ENCODE measurements around the gene RWDD3.

RWDD3 gene

DNA sequence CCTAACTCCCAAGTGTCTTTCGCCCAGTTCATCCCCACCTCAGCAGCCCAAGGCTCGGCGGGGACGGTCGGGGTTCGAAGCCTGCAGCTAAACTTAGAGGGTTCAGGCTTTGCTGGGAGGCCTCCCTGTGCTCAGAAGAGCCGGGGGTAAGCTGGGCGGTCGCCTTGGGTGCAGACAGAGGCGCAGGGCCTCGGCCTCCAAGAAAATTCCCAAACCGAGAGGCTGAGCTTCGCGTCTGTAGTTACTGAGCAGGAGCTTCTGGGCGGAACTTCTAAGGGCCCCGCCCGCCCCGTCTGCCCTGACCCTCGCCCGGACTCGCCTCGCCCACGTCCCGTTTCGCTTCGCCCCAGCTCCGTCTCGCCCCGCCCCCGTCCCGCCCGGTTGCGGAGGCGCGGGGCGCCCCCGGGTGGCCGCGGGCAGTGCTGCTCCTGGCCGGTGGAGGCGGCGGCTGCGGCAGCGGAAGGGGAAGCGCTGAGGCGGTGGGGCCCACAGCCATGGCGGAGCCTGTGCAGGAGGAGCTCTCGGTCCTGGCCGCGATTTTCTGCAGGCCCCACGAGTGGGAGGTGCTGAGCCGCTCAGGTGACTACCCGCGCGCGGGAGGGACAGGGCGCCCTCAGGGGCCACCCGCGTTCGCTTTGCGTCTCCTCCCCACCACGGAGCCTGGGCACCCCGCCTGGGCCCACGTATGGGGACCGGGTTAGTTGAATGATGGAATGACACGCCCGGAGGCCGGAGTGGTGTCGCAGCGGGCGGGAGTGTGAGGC is at the start of gene RWDD3 (continued):
- TF ChIP-seq, protein P1, sequence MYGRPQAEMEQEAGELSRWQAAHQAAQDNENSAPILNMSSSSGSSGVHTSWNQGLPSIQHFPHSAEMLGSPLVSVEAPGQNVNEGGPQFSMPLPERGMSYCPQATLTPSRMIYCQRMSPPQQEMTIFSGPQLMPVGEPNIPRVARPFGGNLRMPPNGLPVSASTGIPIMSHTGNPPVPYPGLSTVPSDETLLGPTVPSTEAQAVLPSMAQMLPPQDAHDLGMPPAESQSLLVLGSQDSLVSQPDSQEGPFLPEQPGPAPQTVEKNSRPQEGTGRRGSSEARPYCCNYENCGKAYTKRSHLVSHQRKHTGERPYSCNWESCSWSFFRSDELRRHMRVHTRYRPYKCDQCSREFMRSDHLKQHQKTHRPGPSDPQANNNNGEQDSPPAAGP (tag by site-specific recombination; IDR thresholded peaks at IDR 0.05), result peak; percentile 68; the same call in 1 of the 2 replicates
- peak; percentile 65; the same call in 1 of the 2 replicates for TF ChIP-seq SP7 (tag by site-specific recombination; IDR thresholded peaks at IDR 0.05)
- TF ChIP-seq, protein P2, sequence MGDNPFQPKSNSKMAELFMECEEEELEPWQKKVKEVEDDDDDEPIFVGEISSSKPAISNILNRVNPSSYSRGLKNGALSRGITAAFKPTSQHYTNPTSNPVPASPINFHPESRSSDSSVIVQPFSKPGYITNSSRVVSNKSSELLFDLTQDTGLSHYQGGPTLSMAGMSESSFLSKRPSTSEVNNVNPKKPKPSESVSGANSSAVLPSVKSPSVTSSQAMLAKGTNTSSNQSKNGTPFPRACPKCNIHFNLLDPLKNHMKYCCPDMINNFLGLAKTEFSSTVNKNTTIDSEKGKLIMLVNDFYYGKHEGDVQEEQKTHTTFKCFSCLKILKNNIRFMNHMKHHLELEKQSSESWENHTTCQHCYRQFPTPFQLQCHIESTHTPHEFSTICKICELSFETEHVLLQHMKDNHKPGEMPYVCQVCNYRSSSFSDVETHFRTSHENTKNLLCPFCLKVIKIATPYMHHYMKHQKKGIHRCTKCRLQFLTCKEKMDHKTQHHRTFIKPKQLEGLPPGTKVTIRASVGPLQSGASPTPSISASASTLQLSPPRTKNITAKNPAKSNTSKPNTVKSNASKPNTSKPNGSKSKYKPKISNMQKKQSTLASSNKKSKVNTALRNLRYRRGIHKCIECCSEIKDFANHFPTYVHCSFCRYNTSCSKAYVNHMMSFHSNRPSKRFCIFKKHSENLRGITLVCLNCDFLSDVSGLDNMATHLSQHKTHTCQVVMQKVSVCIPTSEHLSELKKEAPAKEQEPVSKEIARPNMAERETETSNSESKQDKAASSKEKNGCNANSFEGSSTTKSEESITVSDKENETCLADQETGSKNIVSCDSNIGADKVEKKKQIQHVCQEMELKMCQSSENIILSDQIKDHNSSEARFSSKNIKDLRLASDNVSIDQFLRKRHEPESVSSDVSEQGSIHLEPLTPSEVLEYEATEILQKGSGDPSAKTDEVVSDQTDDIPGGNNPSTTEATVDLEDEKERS (tag by site-specific recombination; IDR thresholded peaks at IDR 0.05), result peak; percentile 75; the same call in 1 of the 2 replicates
- peak; percentile 100 for TF ChIP-seq ZFP69B (tag by site-specific recombination; IDR thresholded peaks at IDR 0.05)
- TF ChIP-seq, protein P3, sequence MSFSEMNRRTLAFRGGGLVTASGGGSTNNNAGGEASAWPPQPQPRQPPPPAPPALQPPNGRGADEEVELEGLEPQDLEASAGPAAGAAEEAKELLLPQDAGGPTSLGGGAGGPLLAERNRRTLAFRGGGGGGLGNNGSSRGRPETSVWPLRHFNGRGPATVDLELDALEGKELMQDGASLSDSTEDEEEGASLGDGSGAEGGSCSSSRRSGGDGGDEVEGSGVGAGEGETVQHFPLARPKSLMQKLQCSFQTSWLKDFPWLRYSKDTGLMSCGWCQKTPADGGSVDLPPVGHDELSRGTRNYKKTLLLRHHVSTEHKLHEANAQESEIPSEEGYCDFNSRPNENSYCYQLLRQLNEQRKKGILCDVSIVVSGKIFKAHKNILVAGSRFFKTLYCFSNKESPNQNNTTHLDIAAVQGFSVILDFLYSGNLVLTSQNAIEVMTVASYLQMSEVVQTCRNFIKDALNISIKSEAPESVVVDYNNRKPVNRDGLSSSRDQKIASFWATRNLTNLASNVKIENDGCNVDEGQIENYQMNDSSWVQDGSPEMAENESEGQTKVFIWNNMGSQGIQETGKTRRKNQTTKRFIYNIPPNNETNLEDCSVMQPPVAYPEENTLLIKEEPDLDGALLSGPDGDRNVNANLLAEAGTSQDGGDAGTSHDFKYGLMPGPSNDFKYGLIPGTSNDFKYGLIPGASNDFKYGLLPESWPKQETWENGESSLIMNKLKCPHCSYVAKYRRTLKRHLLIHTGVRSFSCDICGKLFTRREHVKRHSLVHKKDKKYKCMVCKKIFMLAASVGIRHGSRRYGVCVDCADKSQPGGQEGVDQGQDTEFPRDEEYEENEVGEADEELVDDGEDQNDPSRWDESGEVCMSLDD (tag by site-specific recombination; IDR thresholded peaks at IDR 0.05), result 0 out of 2 replicates have a peak, but pooled peaks have one; percentile 57
- TF ChIP-seq WT1 (tag by site-specific recombination; IDR thresholded peaks at IDR 0.05), result peak; percentile 35; the same call in 1 of the 2 replicates
- no peak for TF ChIP-seq ZNF548 (tag by site-specific recombination; IDR thresholded peaks at IDR 0.05)
- no peak for TF ChIP-seq ZNF558 (tag by site-specific recombination; IDR thresholded peaks at IDR 0.05)
- TF ChIP-seq ZNF510 (tag by site-specific recombination; IDR thresholded peaks at IDR 0.05; ENCODE audit: insufficient replicate concordance), result peak; percentile 28
- TF ChIP-seq TRIM28 (IDR thresholded peaks at IDR 0.05; ENCODE audit: borderline replicate concordance, low read length), result no peak
- TF ChIP-seq ZNF2 (tag by site-specific recombination; IDR thresholded peaks at IDR 0.05), result peak; percentile 60
- TF ChIP-seq, protein P4, sequence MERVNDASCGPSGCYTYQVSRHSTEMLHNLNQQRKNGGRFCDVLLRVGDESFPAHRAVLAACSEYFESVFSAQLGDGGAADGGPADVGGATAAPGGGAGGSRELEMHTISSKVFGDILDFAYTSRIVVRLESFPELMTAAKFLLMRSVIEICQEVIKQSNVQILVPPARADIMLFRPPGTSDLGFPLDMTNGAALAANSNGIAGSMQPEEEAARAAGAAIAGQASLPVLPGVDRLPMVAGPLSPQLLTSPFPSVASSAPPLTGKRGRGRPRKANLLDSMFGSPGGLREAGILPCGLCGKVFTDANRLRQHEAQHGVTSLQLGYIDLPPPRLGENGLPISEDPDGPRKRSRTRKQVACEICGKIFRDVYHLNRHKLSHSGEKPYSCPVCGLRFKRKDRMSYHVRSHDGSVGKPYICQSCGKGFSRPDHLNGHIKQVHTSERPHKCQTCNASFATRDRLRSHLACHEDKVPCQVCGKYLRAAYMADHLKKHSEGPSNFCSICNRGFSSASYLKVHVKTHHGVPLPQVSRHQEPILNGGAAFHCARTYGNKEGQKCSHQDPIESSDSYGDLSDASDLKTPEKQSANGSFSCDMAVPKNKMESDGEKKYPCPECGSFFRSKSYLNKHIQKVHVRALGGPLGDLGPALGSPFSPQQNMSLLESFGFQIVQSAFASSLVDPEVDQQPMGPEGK (tag by site-specific recombination; IDR thresholded peaks at IDR 0.05), result peak; percentile 79; the same call in 1 of the 2 replicates
- TF ChIP-seq, protein P5, sequence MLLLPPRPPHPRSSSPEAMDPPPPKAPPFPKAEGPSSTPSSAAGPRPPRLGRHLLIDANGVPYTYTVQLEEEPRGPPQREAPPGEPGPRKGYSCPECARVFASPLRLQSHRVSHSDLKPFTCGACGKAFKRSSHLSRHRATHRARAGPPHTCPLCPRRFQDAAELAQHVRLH (tag by site-specific recombination; IDR thresholded peaks at IDR 0.05), result peak; percentile 65; the same call in 1 of the 2 replicates
- TF ChIP-seq KLF8 (tag by site-specific recombination; IDR thresholded peaks at IDR 0.05), result peak; percentile 54; the same call in 1 of the 2 replicates
- TF ChIP-seq ZNF394 (tag by site-specific recombination; IDR thresholded peaks at IDR 0.05; ENCODE audit: borderline replicate concordance), result peak; percentile 60; the same call in 1 of the 2 replicates
- TF ChIP-seq ZNF24 (tag by site-specific recombination; IDR thresholded peaks at IDR 0.05), result peak; percentile 61; the same call in 1 of the 2 replicates
- TF ChIP-seq GLIS2 (tag by site-specific recombination; IDR thresholded peaks at IDR 0.05), result peak; percentile 81
- 0 out of 2 replicates have a peak, but pooled peaks have one; percentile 64 for TF ChIP-seq ZNF600 (tag by site-specific recombination; IDR thresholded peaks at IDR 0.05)
- peak; percentile 94 for TF ChIP-seq ZSCAN30 (tag by site-specific recombination; IDR thresholded peaks at IDR 0.05)
- TF ChIP-seq ZFHX2 (tag by site-specific recombination; conservative IDR thresholded peaks at IDR 0.05), result peak; percentile 87
- peak; percentile 94 for TF ChIP-seq ZNF335 (tag by site-specific recombination; conservative IDR thresholded peaks at IDR 0.05)
- TF ChIP-seq ZNF366 (tag by site-specific recombination; conservative IDR thresholded peaks at IDR 0.05), result 0 out of 2 replicates have a peak, but pooled peaks have one; percentile 10
- TF ChIP-seq ZBTB21 (tag by site-specific recombination; IDR thresholded peaks at IDR 0.05), result no peak
- TF ChIP-seq ZBTB48 (tag by site-specific recombination; IDR thresholded peaks at IDR 0.05), result peak; percentile 69
- TF ChIP-seq KLF9 (tag by site-specific recombination; IDR thresholded peaks at IDR 0.05; ENCODE audit: low read depth), result peak; percentile 35; the same call in 1 of the 2 replicates
- TF ChIP-seq, protein P6, sequence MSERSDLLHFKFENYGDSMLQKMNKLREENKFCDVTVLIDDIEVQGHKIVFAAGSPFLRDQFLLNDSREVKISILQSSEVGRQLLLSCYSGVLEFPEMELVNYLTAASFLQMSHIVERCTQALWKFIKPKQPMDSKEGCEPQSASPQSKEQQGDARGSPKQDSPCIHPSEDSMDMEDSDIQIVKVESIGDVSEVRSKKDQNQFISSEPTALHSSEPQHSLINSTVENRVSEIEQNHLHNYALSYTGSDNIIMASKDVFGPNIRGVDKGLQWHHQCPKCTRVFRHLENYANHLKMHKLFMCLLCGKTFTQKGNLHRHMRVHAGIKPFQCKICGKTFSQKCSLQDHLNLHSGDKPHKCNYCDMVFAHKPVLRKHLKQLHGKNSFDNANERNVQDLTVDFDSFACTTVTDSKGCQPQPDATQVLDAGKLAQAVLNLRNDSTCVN (tag by site-specific recombination; optimal IDR thresholded peaks at IDR 0.05), result peak; percentile 58
- TF ChIP-seq ZNF660 (tag by site-specific recombination; IDR thresholded peaks at IDR 0.05), result peak; percentile 94
- TF ChIP-seq SP3 (tag by site-specific recombination; IDR thresholded peaks at IDR 0.05), result peak; percentile 67
- peak; percentile 63; the same call in 1 of the 2 replicates for TF ChIP-seq ZBTB8A (tag by site-specific recombination; IDR thresholded peaks at IDR 0.05)
